Measurements from ENCODE around the gene C1QTNF9.

The C1QTNF9 gene

GRCh38 chr13:24272452-24273161 lies 36.8 kb upstream of the C1QTNF9 start:
- no peak overlapping the region for H3K4me3 ChIP-seq (ENCODE audit: low read length)
- H3K27me3 ChIP-seq (ENCODE audit: insufficient read depth, low read length): no peaks in the 10 kb centered on the region
- no peaks in the 10 kb centered on the region for H3K36me3 ChIP-seq (ENCODE audit: insufficient read depth, low read length)
- no peaks in the 10 kb centered on the region for H3K9me3 ChIP-seq (ENCODE audit: insufficient read depth, low read depth, low read length)
- H3K9ac ChIP-seq (ENCODE audit: low read depth, low read length): no peak overlapping the region
- H3K4me1 ChIP-seq (ENCODE audit: insufficient read depth, low read length): peaks cover 4% of the 10 kb centered on the region; the same call in 1 of the 2 replicates
- WGBS: 88% methylated on average over 18 of the region's 18 CpGs
- H3K27ac ChIP-seq (ENCODE audit: low read depth, low read length): no peak overlapping the region

- H3K4me1 ChIP-seq (ENCODE audit: insufficient read depth, low read length): peaks cover 4% of the 10 kb centered on the region; the same call in 1 of the 2 replicates
- no peak overlapping the region for H3K9ac ChIP-seq (ENCODE audit: low read depth, low read length)
- H3K27ac ChIP-seq (ENCODE audit: low read depth, low read length): no peak overlapping the region
- H3K9me3 ChIP-seq (ENCODE audit: insufficient read depth, low read depth, low read length): no peaks in the 10 kb centered on the region
- no peaks in the 10 kb centered on the region for H3K27me3 ChIP-seq (ENCODE audit: insufficient read depth, low read length)
- 95% methylated on average over 7 of the region's 7 CpGs for WGBS
- H3K4me3 ChIP-seq (ENCODE audit: low read length): no peak overlapping the region
- H3K36me3 ChIP-seq (ENCODE audit: insufficient read depth, low read length): no peaks in the 10 kb centered on the region
These were observed 35.5 kb upstream of the C1QTNF9 start for GRCh38 chr13:24273926-24274325.

GRCh38 chr13:24274452-24275021 lies 34.8 kb upstream of the C1QTNF9 start:
- H3K4me1 ChIP-seq (ENCODE audit: insufficient read depth, low read length): peaks cover 4% of the 10 kb centered on the region; the same call in 1 of the 2 replicates
- no peak overlapping the region for H3K27ac ChIP-seq (ENCODE audit: low read depth, low read length)
- no peaks in the 10 kb centered on the region for H3K36me3 ChIP-seq (ENCODE audit: insufficient read depth, low read length)
- no peaks in the 10 kb centered on the region for H3K27me3 ChIP-seq (ENCODE audit: insufficient read depth, low read length)
- H3K9ac ChIP-seq (ENCODE audit: low read depth, low read length): no peak overlapping the region
- H3K9me3 ChIP-seq (ENCODE audit: insufficient read depth, low read depth, low read length): no peaks in the 10 kb centered on the region
- WGBS: 86% methylated on average over 6 of the region's 6 CpGs
- no peak overlapping the region for H3K4me3 ChIP-seq (ENCODE audit: low read length)

GRCh38 chr13:24275041-24275440 lies 34.3 kb upstream of the C1QTNF9 start:
- no peak overlapping the region for H3K27ac ChIP-seq (ENCODE audit: low read depth, low read length)
- H3K9ac ChIP-seq (ENCODE audit: low read depth, low read length): no peak overlapping the region
- no peaks in the 10 kb centered on the region for H3K27me3 ChIP-seq (ENCODE audit: insufficient read depth, low read length)
- H3K4me3 ChIP-seq (ENCODE audit: low read length): no peak overlapping the region
- no peaks in the 10 kb centered on the region for H3K36me3 ChIP-seq (ENCODE audit: insufficient read depth, low read length)
- H3K4me1 ChIP-seq (ENCODE audit: insufficient read depth, low read length): peaks cover 4% of the 10 kb centered on the region; the same call in 1 of the 2 replicates
- H3K9me3 ChIP-seq (ENCODE audit: insufficient read depth, low read depth, low read length): no peaks in the 10 kb centered on the region

GRCh38 chr13:24276306-24276705 lies 33.1 kb upstream of the C1QTNF9 start:
- Histone ChIP-seq H3K9ac (ENCODE audit: low read depth, low read length) (no peak overlapping the region), H3K4me3 (ENCODE audit: low read length) (no peak overlapping the region), H3K27ac (ENCODE audit: low read depth, low read length) (no peak overlapping the region), H3K9me3 (ENCODE audit: insufficient read depth, low read depth, low read length) (no peaks in the 10 kb centered on the region), H3K4me1 (ENCODE audit: insufficient read depth, low read length) (no peaks in the 10 kb centered on the region), H3K36me3 (ENCODE audit: insufficient read depth, low read length) (no peaks in the 10 kb centered on the region), H3K27me3 (ENCODE audit: insufficient read depth, low read length) (no peaks in the 10 kb centered on the region)
- WGBS: 89% methylated on average over 2 of the region's 2 CpGs

GRCh38 chr13:24276861-24277260 lies 32.5 kb upstream of the C1QTNF9 start:
- Histone ChIP-seq H3K4me3 (ENCODE audit: low read length) (no peak overlapping the region), H3K27ac (ENCODE audit: low read depth, low read length) (no peak overlapping the region), H3K9ac (ENCODE audit: low read depth, low read length) (no peak overlapping the region), H3K4me1 (ENCODE audit: insufficient read depth, low read length) (no peaks in the 10 kb centered on the region), H3K36me3 (ENCODE audit: insufficient read depth, low read length) (no peaks in the 10 kb centered on the region), H3K9me3 (ENCODE audit: insufficient read depth, low read depth, low read length) (no peaks in the 10 kb centered on the region), H3K27me3 (ENCODE audit: insufficient read depth, low read length) (no peaks in the 10 kb centered on the region)
- 96% methylated on average over 13 of the region's 13 CpGs for WGBS

GRCh38 chr13:24277761-24278160 lies 31.6 kb upstream of the C1QTNF9 start:
- Histone ChIP-seq H3K27ac (ENCODE audit: low read depth, low read length) (no peak overlapping the region), H3K4me1 (ENCODE audit: insufficient read depth, low read length) (no peaks in the 10 kb centered on the region), H3K27me3 (ENCODE audit: insufficient read depth, low read length) (no peaks in the 10 kb centered on the region), H3K36me3 (ENCODE audit: insufficient read depth, low read length) (no peaks in the 10 kb centered on the region), H3K4me3 (ENCODE audit: low read length) (no peak overlapping the region), H3K9me3 (ENCODE audit: insufficient read depth, low read depth, low read length) (no peaks in the 10 kb centered on the region), H3K9ac (ENCODE audit: low read depth, low read length) (no peak overlapping the region)
- WGBS: 92% methylated on average over 6 of the region's 6 CpGs

GRCh38 chr13:24279327-24280110 lies 29.9 kb upstream of the C1QTNF9 start:
- Histone ChIP-seq H3K9ac (ENCODE audit: low read depth, low read length) (no peak overlapping the region), H3K27me3 (ENCODE audit: insufficient read depth, low read length) (no peaks in the 10 kb centered on the region), H3K4me3 (ENCODE audit: low read length) (no peak overlapping the region), H3K36me3 (ENCODE audit: insufficient read depth, low read length) (peaks cover 11% of the 10 kb centered on the region), H3K9me3 (ENCODE audit: insufficient read depth, low read depth, low read length) (no peaks in the 10 kb centered on the region), H3K27ac (ENCODE audit: low read depth, low read length) (no peak overlapping the region), H3K4me1 (ENCODE audit: insufficient read depth, low read length) (no peaks in the 10 kb centered on the region)
- 94% methylated on average over 8 of the region's 8 CpGs for WGBS

GRCh38 chr13:24280720-24281119 lies 28.7 kb upstream of the C1QTNF9 start:
- H3K4me1 ChIP-seq (ENCODE audit: insufficient read depth, low read length): no peaks in the 10 kb centered on the region
- WGBS: 93% methylated on average over 7 of the region's 7 CpGs
- no peaks in the 10 kb centered on the region for H3K27me3 ChIP-seq (ENCODE audit: insufficient read depth, low read length)
- H3K27ac ChIP-seq (ENCODE audit: low read depth, low read length): no peak overlapping the region
- H3K9ac ChIP-seq (ENCODE audit: low read depth, low read length): no peak overlapping the region
- no peaks in the 10 kb centered on the region for H3K9me3 ChIP-seq (ENCODE audit: insufficient read depth, low read depth, low read length)
- peaks cover 19% of the 10 kb centered on the region for H3K36me3 ChIP-seq (ENCODE audit: insufficient read depth, low read length)
- H3K4me3 ChIP-seq (ENCODE audit: low read length): no peak overlapping the region

GRCh38 chr13:24281188-24282008 lies 28.0 kb upstream of the C1QTNF9 start:
- Histone ChIP-seq H3K4me3 (ENCODE audit: low read length) (no peak overlapping the region), H3K9ac (ENCODE audit: low read depth, low read length) (no peak overlapping the region), H3K27me3 (ENCODE audit: insufficient read depth, low read length) (no peaks in the 10 kb centered on the region), H3K4me1 (ENCODE audit: insufficient read depth, low read length) (no peaks in the 10 kb centered on the region), H3K27ac (ENCODE audit: low read depth, low read length) (no peak overlapping the region), H3K9me3 (ENCODE audit: insufficient read depth, low read depth, low read length) (no peaks in the 10 kb centered on the region), H3K36me3 (ENCODE audit: insufficient read depth, low read length) (peaks cover 26% of the 10 kb centered on the region)
- WGBS: 94% methylated on average over 18 of the region's 18 CpGs

- WGBS: 94% methylated on average over 4 of the region's 4 CpGs
- Histone ChIP-seq H3K9ac (ENCODE audit: low read depth, low read length) (no peak overlapping the region), H3K9me3 (ENCODE audit: insufficient read depth, low read depth, low read length) (no peaks in the 10 kb centered on the region), H3K36me3 (ENCODE audit: insufficient read depth, low read length) (peaks cover 33% of the 10 kb centered on the region), H3K27ac (ENCODE audit: low read depth, low read length) (no peak overlapping the region), H3K4me3 (ENCODE audit: low read length) (no peak overlapping the region), H3K4me1 (ENCODE audit: insufficient read depth, low read length) (no peaks in the 10 kb centered on the region), H3K27me3 (ENCODE audit: insufficient read depth, low read length) (no peaks in the 10 kb centered on the region)
These were observed 27.1 kb upstream of the C1QTNF9 start for GRCh38 chr13:24282256-24282655.

Measured in HUES64 (cell line).